ENCODE results near the gene HOXC10.

DNA sequence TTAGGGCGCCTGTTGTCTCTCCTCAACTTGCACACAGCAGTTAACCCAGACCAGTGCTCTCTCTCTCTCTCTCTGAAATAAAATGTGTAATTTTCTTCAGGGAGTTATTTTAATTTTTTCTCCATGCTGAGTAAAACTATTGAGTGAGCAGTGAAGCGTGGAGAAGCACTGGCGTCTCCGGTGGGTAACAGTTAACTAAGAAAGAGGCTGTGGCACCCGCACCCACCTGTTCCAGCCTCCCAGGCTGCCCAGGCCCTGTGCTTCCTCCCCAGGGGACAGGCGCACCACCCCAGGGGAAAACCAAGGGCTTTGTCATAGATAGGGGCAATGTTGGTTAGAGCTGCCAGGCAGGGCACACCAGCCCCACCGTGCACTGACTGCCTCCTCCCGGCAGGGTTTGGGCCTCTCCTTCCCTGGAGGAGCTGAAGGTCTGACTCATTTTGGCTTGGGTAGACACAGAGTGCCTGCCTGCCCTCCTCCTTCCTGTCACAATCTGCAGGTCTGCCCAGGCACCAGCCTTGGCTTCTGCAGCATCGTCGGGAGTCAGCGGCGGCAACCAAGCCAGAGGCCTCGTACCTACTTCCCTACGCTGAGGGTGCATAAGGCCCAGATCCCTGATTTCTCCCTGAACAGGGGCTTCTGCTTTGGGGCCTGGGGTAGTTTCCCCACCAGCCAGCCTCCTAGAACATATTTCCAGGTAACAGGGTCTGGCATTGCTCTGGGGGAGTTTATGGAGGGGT, 51.8 kb downstream of the HOXC10 start:
- TF ChIP-seq, protein P1, sequence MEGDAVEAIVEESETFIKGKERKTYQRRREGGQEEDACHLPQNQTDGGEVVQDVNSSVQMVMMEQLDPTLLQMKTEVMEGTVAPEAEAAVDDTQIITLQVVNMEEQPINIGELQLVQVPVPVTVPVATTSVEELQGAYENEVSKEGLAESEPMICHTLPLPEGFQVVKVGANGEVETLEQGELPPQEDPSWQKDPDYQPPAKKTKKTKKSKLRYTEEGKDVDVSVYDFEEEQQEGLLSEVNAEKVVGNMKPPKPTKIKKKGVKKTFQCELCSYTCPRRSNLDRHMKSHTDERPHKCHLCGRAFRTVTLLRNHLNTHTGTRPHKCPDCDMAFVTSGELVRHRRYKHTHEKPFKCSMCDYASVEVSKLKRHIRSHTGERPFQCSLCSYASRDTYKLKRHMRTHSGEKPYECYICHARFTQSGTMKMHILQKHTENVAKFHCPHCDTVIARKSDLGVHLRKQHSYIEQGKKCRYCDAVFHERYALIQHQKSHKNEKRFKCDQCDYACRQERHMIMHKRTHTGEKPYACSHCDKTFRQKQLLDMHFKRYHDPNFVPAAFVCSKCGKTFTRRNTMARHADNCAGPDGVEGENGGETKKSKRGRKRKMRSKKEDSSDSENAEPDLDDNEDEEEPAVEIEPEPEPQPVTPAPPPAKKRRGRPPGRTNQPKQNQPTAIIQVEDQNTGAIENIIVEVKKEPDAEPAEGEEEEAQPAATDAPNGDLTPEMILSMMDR (IDR thresholded peaks at IDR 0.05), result peak in 1 of 7 experiments; percentile 8
- TF ChIP-seq POLR2A (IDR thresholded peaks at IDR 0.05), result no peak
- peak in 1 of 3 donors; percentile 18 for TF ChIP-seq POLR2AphosphoS5 (IDR thresholded peaks at IDR 0.05)
- no peak for TF ChIP-seq EP300 (IDR thresholded peaks at IDR 0.05)
